Activated CD8-positive, alpha-beta memory T cell treated with anti-CD3 and anti-CD28 coated beads, Interleukin-2, amount 50 U/mL, for 48 hours (primary cell): ENCODE results near the gene MIS18A.
"Not testable (repeated sequence)": the region's sequence is repeated elsewhere in the genome, so short reads cannot be mapped to it uniquely, and the experiment has no call there.

ENCODE experiments used
- DNase-seq: peaks from one replicate; pipeline ENCODE4 v3.0.0-alpha.2; 2020

The MIS18A gene

GRCh38 chr21:32303385-32303784, 24.5 kb upstream of the MIS18A start:
- DNase-seq: no peak

GRCh38 chr21:32302560-32302959, 23.7 kb upstream of the MIS18A start:
- peak; percentile 34 for DNase-seq

GRCh38 chr21:32301596-32301995, 22.7 kb upstream of the MIS18A start:
- DNase-seq: no peak

GRCh38 chr21:32300117-32300681, 21.4 kb upstream of the MIS18A start:
- DNase-seq: peak; percentile 36

- DNase-seq: no peak
These were observed 20.8 kb upstream of the MIS18A start for GRCh38 chr21:32299695-32300094.

- DNase-seq: no peak
These were observed 19.8 kb upstream of the MIS18A start, which contains the start of gene MRAP for GRCh38 chr21:32298658-32299081. Gene MRAP (plus strand): TSS chr21:32298855. CDS start chr21:32298972, 117 bp downstream.

- DNase-seq: no peak
These were observed 19.3 kb upstream of the MIS18A start for GRCh38 chr21:32298148-32298559.

- no peak for DNase-seq
These were observed 18.6 kb upstream of the MIS18A start for GRCh38 chr21:32297449-32297848.

GRCh38 chr21:32285476-32285875, 6.6 kb upstream of the MIS18A start:
- no peak for DNase-seq

GRCh38 chr21:32282992-32283391, 4.1 kb upstream of the MIS18A start:
- no peak for DNase-seq

- no peak for DNase-seq
These were observed 2.7 kb upstream of the MIS18A start for GRCh38 chr21:32281531-32281930.

- no peak for DNase-seq
These were observed 480 bp upstream of the MIS18A start for GRCh38 chr21:32279377-32279680.

GRCh38 chr21:32278103-32278502, 746 bp downstream of the MIS18A start:
- no peak for DNase-seq

- DNase-seq: no peak
These were observed 2.2 kb downstream of the MIS18A start for GRCh38 chr21:32276671-32277070.

- DNase-seq: no peak
These were observed 8.1 kb downstream of the MIS18A start for GRCh38 chr21:32270748-32271147.

- DNase-seq: not testable (repeated sequence)
These were observed 13.5 kb downstream of the MIS18A start for GRCh38 chr21:32265321-32265720.

- DNase-seq: no peak
These were observed 16.9 kb downstream of the MIS18A start for GRCh38 chr21:32261929-32262328.

GRCh38 chr21:32260130-32260529, 18.7 kb downstream of the MIS18A start:
- no peak for DNase-seq

GRCh38 chr21:32258786-32259048, 20.1 kb downstream of the MIS18A start:
- not testable (repeated sequence) for DNase-seq

GRCh38 chr21:32257962-32258785, 20.7 kb downstream of the MIS18A start:
- peak; percentile 62 for DNase-seq

- no peak for DNase-seq
These were observed 21.8 kb downstream of the MIS18A start for GRCh38 chr21:32256873-32257620.

- no peak for DNase-seq
These were observed 22.6 kb downstream of the MIS18A start for GRCh38 chr21:32256251-32256650.

GRCh38 chr21:32253215-32253641, 25.6 kb downstream of the MIS18A start:
- no peak for DNase-seq

- no peak for DNase-seq
These were observed 26.7 kb downstream of the MIS18A start for GRCh38 chr21:32252136-32252535.
